Pancreas (tissue), 10 donors: Measurements from ENCODE around the gene CSNK2B. TPM values are rescaled to one million over a fixed set of nuclear protein-coding genes. Genes with fewer than 3 reads are reported as not detected.
A peak's percentile ranks its signal among the peaks of the same experiment; 100 is the strongest.

Source experiments
- ATAC-seq, 4 donors: fragments of 200-7000 bp; cut with Tn5 transposase; one replicate each; pipeline versions ENCODE4 v1.8.0 to v1.9.1; 2020; ENCODE audit warnings: mild to moderate bottlenecking in 4 of 4, moderate library complexity in 4 of 4
- DNase-seq, 6 donors: peaks; one replicate each; pipeline ENCODE4 v3.0.0-alpha.2; 2020
- FAIRE-seq: peaks from 2 replicates; lab custom pipeline; 2012; peaks lifted over from hg19 to GRCh38; lab: Jason Lieb, UNC
- H3K27ac ChIP-seq, 4 donors: fragments of 200-600 bp; sonication (generic); 1 replicate in 3 of 4; 2 replicates in 1 of 4; pipeline versions ENCODE4 v1.5.0 to v1.8.0; 2020
- H3K27me3 ChIP-seq, 4 donors: fragments of 200-600 bp; one replicate each; pipeline ENCODE4 v1.8.0; 2021
- H3K36me3 ChIP-seq, 3 donors: fragments of 200-600 bp; sonication (generic) in 1 of 3; one replicate each; pipeline versions ENCODE4 v1.5.0 to v1.8.0; 2020 to 2021
- H3K4me1 ChIP-seq, 3 donors: fragments of 200-600 bp; one replicate each; pipeline ENCODE4 v1.8.0; 2021
- H3K4me3 ChIP-seq, 4 donors: fragments of 200-600 bp; sonication (generic) in 2 of 4; one replicate each; pipeline versions ENCODE4 v1.5.0 to v1.8.0; 2020 to 2021
- H3K9me3 ChIP-seq, 4 donors: fragments of 200-600 bp; one replicate each; pipeline ENCODE4 v1.8.0; 2021
- CTCF ChIP-seq, 4 donors: fragments of 200-600 bp; sonication (generic) in 3 of 4; IDR thresholded peaks; one replicate each; pipeline versions ENCODE4 v1.5.0 to v1.8.0; 2021; ENCODE audit warnings: antibody characterized with exemption in 4 of 4
- whole genome bisulfite sequencing, 2 donors: extraction: QIAGEN DNeasy Blood & Tissue Kit; methylation state at CpG; one replicate each; pipeline ENCODE4 v1.1.7; 2013; 5-methylcytosine and 5-hydroxymethylcytosine counted together
- intact Hi-C, 3 donors: fragments of 100-400 bp; cut with DNase I; formaldehyde crosslinking; loops; one replicate each; pipeline versions ENCODE4 v1.11.1 to v1.14.2; 2022
- microRNA-seq, 2 donors: library from miRNA; unstranded; fragments of <30 nt; microRNA quantifications; one replicate each; pipeline versions ENCODE4 to v1.1.0, GENCODE V29; 2019 to 2020
- polyA plus RNA-seq, 2 donors: library from polyadenylated mRNA; stranded (reverse); fragments of 200-250 nt; gene quantifications; one replicate each; pipeline ENCODE4 v1.2.3, GENCODE V29; 2013
- total RNA-seq, 6 donors: library from RNA; stranded (reverse); fragmentation: NEBNext Ultra II Directional in 4 of 6; extraction: Animal tissue kit (Norgen Biotek cat#: 25700) in 4 of 6; gene quantifications; one replicate each; pipeline versions ENCODE4 v1.2.1 to v1.2.4, GENCODE V29; 2021 to 2023
- donor health status: healthy with polysubstance abuse.
- donor health status: DM: no; HTN: no; CAD: no; lungs with moderate emphysema.
- donor health status: DM: no; HTN: no; CAD: no.
- donor health status: control.
- donor health status: control.
- donor health status: Bipolar disorder and iron deficiency.
- donor health status: DM: yes; HTN: yes; CAD: no.
- donor health status: DM: no; HTN: no; CAD: no.
- donor health status: DM: no; HTN: no; CAD: no.
- donor health status: DM: yes; HTN: yes; CAD: no.

Gene CSNK2B
- total and polyA plus RNA-seq, 8 donors = 48.1 to 116 (median 59.3) TPM

DNA sequence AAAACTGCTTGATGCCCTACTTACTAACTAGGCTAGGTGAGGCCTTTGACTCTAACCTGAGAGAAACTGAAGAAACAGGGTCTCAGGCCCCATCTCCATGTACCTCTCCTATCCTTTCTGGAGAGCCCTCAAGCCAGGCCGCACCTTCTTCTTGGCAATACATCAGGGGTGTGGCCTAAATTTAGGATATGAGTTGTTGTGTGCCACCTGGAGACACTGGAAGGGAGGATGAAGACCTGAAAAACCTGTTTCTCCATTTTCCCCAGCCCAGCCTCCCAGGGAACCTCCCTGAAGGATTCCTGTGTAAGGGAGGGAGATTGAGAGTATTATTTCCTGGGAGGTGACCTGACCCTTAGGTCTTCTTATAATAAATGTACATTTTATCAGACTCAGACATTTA is 52.4 kb downstream of the CSNK2B start:
- ATAC-seq = peak; percentile 46 to 84 (median 66)
- H3K4me1 ChIP-seq = no peaks in the 10 kb centered on the region
- no peaks in the 10 kb centered on the region for H3K9me3 ChIP-seq
- intact Hi-C loops = no loop called here
- H3K4me3 ChIP-seq = no peak overlapping the region
- FAIRE-seq = no peak
- DNase-seq = no peak
- no peak for TF ChIP-seq CTCF (IDR thresholded peaks at IDR 0.05)
- 18 to 42% methylated on average over 1 of the region's 1 CpG for WGBS, 2 donors
- no peaks in the 10 kb centered on the region for H3K36me3 ChIP-seq
- H3K27ac ChIP-seq = no peak overlapping the region
- H3K27me3 ChIP-seq = no peaks in the 10 kb centered on the region

DNA sequence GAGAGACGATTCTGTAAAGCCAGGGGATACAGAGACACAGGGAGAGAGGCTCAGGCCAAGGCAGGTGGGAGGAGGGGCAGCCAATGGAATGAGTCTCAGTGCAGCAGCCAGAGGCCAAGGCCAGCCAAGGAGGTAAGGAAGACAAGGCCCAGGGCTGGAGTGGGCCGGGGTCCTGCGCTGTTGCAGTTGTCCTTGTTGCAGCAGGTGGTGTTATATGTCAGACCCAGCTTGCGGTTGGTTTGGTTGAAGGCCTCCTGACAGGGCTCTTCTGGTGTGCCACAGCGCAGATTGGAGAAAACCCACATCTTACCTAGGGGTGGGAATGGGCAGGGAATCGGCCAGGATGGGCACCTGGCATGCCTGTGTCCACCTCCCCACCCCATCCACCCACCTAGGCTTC is 53.1 kb downstream of the CSNK2B start:
- WGBS, 2 donors = 71 to 73% methylated on average over 6 of the region's 6 CpGs
- Histone ChIP-seq H3K27ac (peak overlapping the region in 1 of 4 donors; percentile 19), H3K4me1 (no peaks in the 10 kb centered on the region), H3K9me3 (no peaks in the 10 kb centered on the region), H3K27me3 (no peaks in the 10 kb centered on the region), H3K36me3 (no peaks in the 10 kb centered on the region), H3K4me3 (no peak overlapping the region)
- TF ChIP-seq CTCF (IDR thresholded peaks at IDR 0.05) = no peak
- FAIRE-seq = no peak
- no peak for DNase-seq
- intact Hi-C loops = no loop called here
- ATAC-seq = no peak

Small RNA genes lying within 50 kb of the gene (microRNA-seq; reads per million reads assigned to microRNA genes)
- gene MIR4646 = 0.59 to 1.2 reads per million in 2 donors
- gene MIR6832 = 0 reads per million in 2 donors

Other genes with a start within 250 kb of the CSNK2B start
Only the 30 nearest of the 37 such genes appear.
- not detected for gene MCCD1, start 137.1 kb upstream of the CSNK2B start, total RNA-seq
- not detected for gene MCCD1, start 137.1 kb upstream of the CSNK2B start, polyA plus RNA-seq
- gene DDX39B, start 124.1 kb upstream of the CSNK2B start, total RNA-seq = 100 to 1,000 TPM; 134 to 233 (median 153) TPM
- gene DDX39B, start 124.1 kb upstream of the CSNK2B start, polyA plus RNA-seq = 100 to 1,000 TPM; 423 to 669 TPM
- under 1 TPM; 0.16 to 0.81 (median 0.36) TPM for gene ATP6V1G2, start 119.5 kb upstream of the CSNK2B start, total RNA-seq
- gene ATP6V1G2, start 119.5 kb upstream of the CSNK2B start, polyA plus RNA-seq = 1 to 10 TPM; 1.9 to 2.1 TPM
- gene NFKBIL1, start 118.5 kb upstream of the CSNK2B start, total RNA-seq = 10 to 100 TPM; 12.1 to 25.3 (median 20.8) TPM
- gene NFKBIL1, start 118.5 kb upstream of the CSNK2B start, polyA plus RNA-seq = 10 to 100 TPM; 26.5 to 46.0 TPM
- gene LTA, start 93.8 kb upstream of the CSNK2B start, total RNA-seq = 1 to 10 TPM in 1 of 6 donors, under 1 TPM in 1, not detected in 4; 0.12 to 1.3 TPM
- gene LTA, start 93.8 kb upstream of the CSNK2B start, polyA plus RNA-seq = under 1 TPM; 0.05 to 0.15 TPM
- under 1 TPM in 5 of 6 donors, not detected in 1; 0.29 to 0.87 (median 0.58) TPM for gene TNF, start 90.5 kb upstream of the CSNK2B start, total RNA-seq
- under 1 TPM; 0.11 to 0.42 TPM for gene TNF, start 90.5 kb upstream of the CSNK2B start, polyA plus RNA-seq
- gene LTB, start 83.7 kb upstream of the CSNK2B start, total RNA-seq = 10 to 100 TPM in 1 of 6 donors, 1 to 10 TPM in 3, under 1 TPM in 2; 0.71 to 19.4 (median 1.9) TPM
- gene LTB, start 83.7 kb upstream of the CSNK2B start, polyA plus RNA-seq = 1 to 10 TPM; 1.4 to 7.3 TPM
- gene LST1, start 79.8 kb upstream of the CSNK2B start, total RNA-seq = 10 to 100 TPM in 2 of 6 donors, 1 to 10 TPM in 2, under 1 TPM in 2; 0.56 to 12.9 (median 2.6) TPM
- 1 to 10 TPM; 6.0 to 6.2 TPM for gene LST1, start 79.8 kb upstream of the CSNK2B start, polyA plus RNA-seq
- under 1 TPM in 1 of 6 donors, not detected in 5; 0.28 TPM for gene NCR3, start 73.1 kb upstream of the CSNK2B start, total RNA-seq
- gene NCR3, start 73.1 kb upstream of the CSNK2B start, polyA plus RNA-seq = not detected
- gene AIF1, start 50.8 kb upstream of the CSNK2B start, total RNA-seq = 10 to 100 TPM in 2 of 6 donors, 1 to 10 TPM in 4; 1.1 to 18.6 (median 5.3) TPM
- gene AIF1, start 50.8 kb upstream of the CSNK2B start, polyA plus RNA-seq = 10 to 100 TPM; 16.2 to 16.4 TPM
- gene PRRC2A, start 45.4 kb upstream of the CSNK2B start, total RNA-seq = 10 to 100 TPM; 45.3 to 97.6 (median 73.5) TPM
- 100 to 1,000 TPM; 138 to 144 TPM for gene PRRC2A, start 45.4 kb upstream of the CSNK2B start, polyA plus RNA-seq
- gene BAG6, start 13.4 kb upstream of the CSNK2B start, total RNA-seq = 100 to 1,000 TPM in 4 of 6 donors, 10 to 100 TPM in 2; 93.3 to 160 (median 113) TPM
- gene BAG6, start 13.4 kb upstream of the CSNK2B start, polyA plus RNA-seq = 100 to 1,000 TPM; 283 to 292 TPM
- 1 to 10 TPM in 3 of 6 donors, under 1 TPM in 3; 0.62 to 2.6 (median 0.98) TPM for gene APOM, start 10.2 kb upstream of the CSNK2B start, total RNA-seq
- gene APOM, start 10.2 kb upstream of the CSNK2B start, polyA plus RNA-seq = 1 to 10 TPM; 3.4 to 5.0 TPM
- 10 to 100 TPM in 1 of 6 donors, 1 to 10 TPM in 5; 6.9 to 12.0 (median 9.0) TPM for gene C6orf47, start 5.3 kb upstream of the CSNK2B start, total RNA-seq
- gene C6orf47, start 5.3 kb upstream of the CSNK2B start, polyA plus RNA-seq = 10 to 100 TPM; 10.8 to 11.2 TPM
- 1 to 10 TPM; 5.5 to 9.5 (median 6.1) TPM for gene GPANK1, start 1.1 kb upstream of the CSNK2B start, total RNA-seq
- 10 to 100 TPM; 11.2 to 11.6 TPM for gene GPANK1, start 1.1 kb upstream of the CSNK2B start, polyA plus RNA-seq
- 1 to 10 TPM; 3.0 to 8.2 (median 4.0) TPM for gene LY6G5B, start 3.9 kb downstream of the CSNK2B start, total RNA-seq
- gene LY6G5B, start 3.9 kb downstream of the CSNK2B start, polyA plus RNA-seq = 10 to 100 TPM in 1 of 2 donors, 1 to 10 TPM in 1; 9.2 to 11.4 TPM
- 1 to 10 TPM; 1.6 to 2.9 (median 2.3) TPM for gene LY6G5C, start 15.0 kb downstream of the CSNK2B start, total RNA-seq
- 1 to 10 TPM; 2.4 to 2.5 TPM for gene LY6G5C, start 15.0 kb downstream of the CSNK2B start, polyA plus RNA-seq
- 10 to 100 TPM; 14.9 to 34.2 (median 19.7) TPM for gene ABHD16A, start 37.2 kb downstream of the CSNK2B start, total RNA-seq
- gene ABHD16A, start 37.2 kb downstream of the CSNK2B start, polyA plus RNA-seq = 10 to 100 TPM; 31.9 to 61.5 TPM
- gene LY6G6F, start 40.8 kb downstream of the CSNK2B start, total RNA-seq = not detected
- not detected for gene LY6G6F, start 40.8 kb downstream of the CSNK2B start, polyA plus RNA-seq
- not detected for gene LY6G6D, start 49.3 kb downstream of the CSNK2B start, total RNA-seq
- not detected for gene LY6G6D, start 49.3 kb downstream of the CSNK2B start, polyA plus RNA-seq
- gene LY6G6C, start 55.7 kb downstream of the CSNK2B start, total RNA-seq = not detected
- not detected for gene LY6G6C, start 55.7 kb downstream of the CSNK2B start, polyA plus RNA-seq
- under 1 TPM in 1 of 6 donors, not detected in 5; 0.06 TPM for gene MPIG6B, start 57.3 kb downstream of the CSNK2B start, total RNA-seq
- gene MPIG6B, start 57.3 kb downstream of the CSNK2B start, polyA plus RNA-seq = under 1 TPM in 1 of 2 donors, not detected in 1; 0.05 TPM
- 10 to 100 TPM in 4 of 6 donors, 1 to 10 TPM in 2; 6.5 to 32.8 (median 13.0) TPM for gene DDAH2, start 63.2 kb downstream of the CSNK2B start, total RNA-seq
- 10 to 100 TPM; 58.2 to 68.8 TPM for gene DDAH2, start 63.2 kb downstream of the CSNK2B start, polyA plus RNA-seq
- gene CLIC1, start 70.5 kb downstream of the CSNK2B start, total RNA-seq = 100 to 1,000 TPM in 2 of 6 donors, 10 to 100 TPM in 4; 61.0 to 150 (median 80.8) TPM
- 100 to 1,000 TPM in 1 of 2 donors, 10 to 100 TPM in 1; 91.8 to 154 TPM for gene CLIC1, start 70.5 kb downstream of the CSNK2B start, polyA plus RNA-seq
- gene MSH5, start 73.9 kb downstream of the CSNK2B start, total RNA-seq = 1 to 10 TPM; 2.2 to 7.6 (median 5.3) TPM
- 10 to 100 TPM; 11.3 to 17.4 TPM for gene MSH5, start 73.9 kb downstream of the CSNK2B start, polyA plus RNA-seq
- gene SAPCD1, start 96.6 kb downstream of the CSNK2B start, total RNA-seq = 1 to 10 TPM in 1 of 6 donors, under 1 TPM in 4, not detected in 1; 0.51 to 1.9 (median 0.64) TPM
- 10 to 100 TPM in 1 of 2 donors, 1 to 10 TPM in 1; 4.8 to 11.1 TPM for gene SAPCD1, start 96.6 kb downstream of the CSNK2B start, polyA plus RNA-seq
- gene VWA7, start 111.2 kb downstream of the CSNK2B start, total RNA-seq = 1 to 10 TPM; 2.9 to 5.0 (median 4.3) TPM
- gene VWA7, start 111.2 kb downstream of the CSNK2B start, polyA plus RNA-seq = 10 to 100 TPM in 1 of 2 donors, 1 to 10 TPM in 1; 5.6 to 11.9 TPM
- 10 to 100 TPM; 22.0 to 48.1 (median 36.2) TPM for gene VARS1, start 129.7 kb downstream of the CSNK2B start, total RNA-seq
- 10 to 100 TPM; 35.3 to 67.3 TPM for gene VARS1, start 129.7 kb downstream of the CSNK2B start, polyA plus RNA-seq
- 10 to 100 TPM; 11.0 to 23.1 (median 19.0) TPM for gene LSM2, start 140.9 kb downstream of the CSNK2B start, total RNA-seq
- 10 to 100 TPM; 25.1 to 27.3 TPM for gene LSM2, start 140.9 kb downstream of the CSNK2B start, polyA plus RNA-seq
- 1 to 10 TPM in 2 of 6 donors, under 1 TPM in 4; 0.51 to 1.2 (median 0.68) TPM for gene HSPA1L, start 149.2 kb downstream of the CSNK2B start, total RNA-seq
- 1 to 10 TPM in 1 of 2 donors, under 1 TPM in 1; 0.46 to 1.0 TPM for gene HSPA1L, start 149.2 kb downstream of the CSNK2B start, polyA plus RNA-seq